SJSA1 (cell line): ENCODE results near the gene DPH2. TPM values are rescaled to one million over a fixed set of nuclear protein-coding genes. Genes with fewer than 3 reads are reported as not detected.

Experiments used
- DNase-seq, 2 experiments: peaks; one replicate each; pipeline ENCODE4 v3.0.0-alpha.2; 2015 to 2020; ENCODE audit warnings: low spot score in 2 of 2, low read depth in 1 of 2
- H3K27ac ChIP-seq: fragments of 250-450 bp; sonication (Bioruptor Pico); 2 replicates; pipeline ENCODE4 v1.5.1; 2020; ENCODE audit warnings: mild to moderate bottlenecking, moderate library complexity
- H3K27me3 ChIP-seq: fragments of 250-450 bp; sonication (Bioruptor Pico); replicated peaks from 2 replicates; pipeline ENCODE4 v1.5.1; 2020; ENCODE audit warnings: mild to moderate bottlenecking, moderate library complexity
- H3K36me3 ChIP-seq: fragments of 250-450 bp; sonication (Bioruptor Pico); 2 replicates; pipeline ENCODE4 v1.5.1; 2020; ENCODE audit warnings: mild to moderate bottlenecking
- H3K4me1 ChIP-seq: fragments of 250-450 bp; sonication (Bioruptor Pico); replicated peaks from 2 replicates; pipeline ENCODE4 v1.6.1; 2021; ENCODE audit warnings: mild to moderate bottlenecking
- H3K4me3 ChIP-seq: fragments of 250-450 bp; sonication (Bioruptor Pico); 2 replicates; pipeline ENCODE4 v1.5.1; 2020; ENCODE audit warnings: mild to moderate bottlenecking
- H3K9me3 ChIP-seq: fragments of 250-450 bp; sonication (Bioruptor Pico); replicated peaks from 2 replicates; pipeline ENCODE4 v1.5.1; 2020; ENCODE audit warnings: mild to moderate bottlenecking
- total RNA-seq: library from RNA; depleted of rRNA; stranded (reverse); fragments of >200 nt; shearing (Covaris generic); gene quantifications from 2 replicates; pipeline ENCODE4 v1.2.3, GENCODE V29; 2014

DPH2 gene
- total RNA-seq, 1 experiment from 2014 or later = 20.3 TPM

DNA sequence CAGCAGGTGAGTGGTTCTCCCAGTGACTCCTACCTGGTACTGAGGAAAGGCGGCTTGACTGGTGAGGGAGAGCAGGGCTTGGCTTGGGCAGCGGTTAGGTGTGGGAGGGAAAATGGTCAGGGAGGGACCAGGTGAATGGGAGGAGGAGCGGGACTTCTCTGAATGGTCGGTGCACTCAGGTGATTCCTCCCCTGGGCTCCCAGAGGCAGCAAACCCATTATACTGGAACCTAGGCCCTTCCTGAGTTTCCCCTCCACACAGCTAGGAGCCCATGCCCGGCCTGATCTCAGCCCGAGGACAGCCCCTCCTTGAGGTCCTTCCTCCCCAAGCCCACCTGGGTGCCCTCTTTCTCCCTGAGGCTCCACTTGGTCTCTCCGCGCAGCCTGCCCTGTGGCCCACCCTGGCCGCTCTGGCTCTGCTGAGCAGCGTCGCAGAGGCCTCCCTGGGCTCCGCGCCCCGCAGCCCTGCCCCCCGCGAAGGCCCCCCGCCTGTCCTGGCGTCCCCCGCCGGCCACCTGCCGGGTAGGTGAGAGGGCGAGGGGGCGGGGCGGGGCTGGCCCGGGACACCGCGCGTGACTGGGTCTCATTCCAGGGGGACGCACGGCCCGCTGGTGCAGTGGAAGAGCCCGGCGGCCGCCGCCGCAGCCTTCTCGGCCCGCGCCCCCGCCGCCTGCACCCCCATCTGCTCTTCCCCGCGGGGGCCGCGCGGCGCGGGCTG lies 33.9 kb upstream of the DPH2 start:
- no peaks in the 10 kb centered on the region for H3K9me3 ChIP-seq
- peak overlapping the region; percentile 21 for H3K4me3 ChIP-seq
- H3K36me3 ChIP-seq = no peaks in the 10 kb centered on the region
- H3K27me3 ChIP-seq = no peaks in the 10 kb centered on the region
- no peak for DNase-seq
- H3K4me1 ChIP-seq = peaks cover 46% of the 10 kb centered on the region
- H3K27ac ChIP-seq = no peak overlapping the region

DNA sequence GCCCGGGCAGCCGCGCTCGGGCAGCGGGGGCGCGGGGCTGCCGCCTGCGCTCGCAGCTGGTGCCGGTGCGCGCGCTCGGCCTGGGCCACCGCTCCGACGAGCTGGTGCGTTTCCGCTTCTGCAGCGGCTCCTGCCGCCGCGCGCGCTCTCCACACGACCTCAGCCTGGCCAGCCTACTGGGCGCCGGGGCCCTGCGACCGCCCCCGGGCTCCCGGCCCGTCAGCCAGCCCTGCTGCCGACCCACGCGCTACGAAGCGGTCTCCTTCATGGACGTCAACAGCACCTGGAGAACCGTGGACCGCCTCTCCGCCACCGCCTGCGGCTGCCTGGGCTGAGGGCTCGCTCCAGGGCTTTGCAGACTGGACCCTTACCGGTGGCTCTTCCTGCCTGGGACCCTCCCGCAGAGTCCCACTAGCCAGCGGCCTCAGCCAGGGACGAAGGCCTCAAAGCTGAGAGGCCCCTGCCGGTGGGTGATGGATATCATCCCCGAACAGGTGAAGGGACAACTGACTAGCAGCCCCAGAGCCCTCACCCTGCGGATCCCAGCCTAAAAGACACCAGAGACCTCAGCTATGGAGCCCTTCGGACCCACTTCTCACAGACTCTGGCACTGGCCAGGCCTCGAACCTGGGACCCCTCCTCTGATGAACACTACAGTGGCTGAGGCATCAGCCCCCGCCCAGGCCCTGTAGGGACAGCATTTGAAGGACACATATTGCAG lies 33.2 kb upstream of the DPH2 start:
- Histone ChIP-seq H3K4me3 (peak overlapping the region; percentile 21), H3K9me3 (no peaks in the 10 kb centered on the region), H3K4me1 (peaks cover 46% of the 10 kb centered on the region), H3K27me3 (no peaks in the 10 kb centered on the region), H3K36me3 (no peaks in the 10 kb centered on the region), H3K27ac (no peak overlapping the region)
- no peak for DNase-seq

DNA sequence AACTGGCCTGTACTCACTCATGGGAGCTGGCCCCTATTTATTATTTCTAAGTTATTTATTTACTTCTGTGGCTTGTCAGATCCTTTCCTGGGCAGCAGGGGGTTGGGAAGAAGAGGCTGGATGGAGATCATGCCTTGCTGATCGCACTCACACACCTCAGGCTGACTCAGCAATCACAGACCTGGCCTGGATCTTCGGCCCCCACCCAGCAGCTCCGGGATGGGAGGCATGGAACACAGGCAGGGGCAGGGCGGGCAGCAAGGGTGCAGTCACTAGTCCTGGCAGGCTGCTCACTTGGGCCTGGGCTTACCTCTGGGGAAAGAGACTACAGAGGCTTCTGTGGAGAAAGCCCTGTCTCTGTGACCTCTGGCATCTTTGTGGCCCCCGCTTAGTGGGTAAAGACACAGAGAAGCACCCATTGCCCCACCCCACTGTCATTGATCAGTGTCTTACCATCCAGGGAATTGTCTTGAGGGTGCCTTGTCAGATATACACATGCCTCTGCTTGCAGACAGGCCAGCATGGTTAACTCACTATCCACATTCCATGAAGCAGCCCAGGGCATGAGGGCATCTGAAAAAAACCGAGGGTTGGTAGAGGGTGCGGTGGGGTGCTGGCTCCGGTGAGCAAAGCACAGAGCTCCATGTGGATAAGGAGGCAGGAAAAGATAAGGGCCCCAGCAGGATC lies 32.5 kb upstream of the DPH2 start:
- Histone ChIP-seq H3K27me3 (no peaks in the 10 kb centered on the region), H3K4me3 (no peak overlapping the region), H3K4me1 (peaks cover 46% of the 10 kb centered on the region), H3K36me3 (no peaks in the 10 kb centered on the region), H3K9me3 (no peaks in the 10 kb centered on the region), H3K27ac (no peak overlapping the region)
- DNase-seq = peak in 1 of 2 experiments; percentile 42

DNA sequence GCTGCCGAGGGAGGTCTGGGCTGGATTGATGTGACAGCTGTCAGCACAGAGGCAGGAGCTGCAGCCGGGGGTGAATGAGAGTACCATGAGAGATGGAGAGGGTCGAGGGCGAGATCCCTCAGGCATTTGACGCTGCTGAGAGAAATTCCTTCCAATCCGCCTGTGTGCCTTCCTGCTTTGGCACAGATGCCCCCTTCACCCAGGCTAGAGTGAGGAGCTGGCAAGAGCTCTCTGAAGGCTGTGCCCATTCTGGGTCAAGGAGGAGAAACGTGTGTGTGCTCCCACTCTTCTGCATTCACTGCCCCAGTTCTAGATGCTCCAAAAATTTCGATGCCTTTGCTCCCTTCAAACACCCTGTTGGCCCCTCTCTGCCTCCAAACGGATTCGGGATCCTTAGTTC lies 31.4 kb upstream of the DPH2 start:
- Histone ChIP-seq H3K4me3 (no peak overlapping the region), H3K9me3 (no peaks in the 10 kb centered on the region), H3K4me1 (peaks cover 36% of the 10 kb centered on the region), H3K27ac (no peak overlapping the region), H3K36me3 (no peaks in the 10 kb centered on the region), H3K27me3 (no peaks in the 10 kb centered on the region)
- no peak for DNase-seq

DNA sequence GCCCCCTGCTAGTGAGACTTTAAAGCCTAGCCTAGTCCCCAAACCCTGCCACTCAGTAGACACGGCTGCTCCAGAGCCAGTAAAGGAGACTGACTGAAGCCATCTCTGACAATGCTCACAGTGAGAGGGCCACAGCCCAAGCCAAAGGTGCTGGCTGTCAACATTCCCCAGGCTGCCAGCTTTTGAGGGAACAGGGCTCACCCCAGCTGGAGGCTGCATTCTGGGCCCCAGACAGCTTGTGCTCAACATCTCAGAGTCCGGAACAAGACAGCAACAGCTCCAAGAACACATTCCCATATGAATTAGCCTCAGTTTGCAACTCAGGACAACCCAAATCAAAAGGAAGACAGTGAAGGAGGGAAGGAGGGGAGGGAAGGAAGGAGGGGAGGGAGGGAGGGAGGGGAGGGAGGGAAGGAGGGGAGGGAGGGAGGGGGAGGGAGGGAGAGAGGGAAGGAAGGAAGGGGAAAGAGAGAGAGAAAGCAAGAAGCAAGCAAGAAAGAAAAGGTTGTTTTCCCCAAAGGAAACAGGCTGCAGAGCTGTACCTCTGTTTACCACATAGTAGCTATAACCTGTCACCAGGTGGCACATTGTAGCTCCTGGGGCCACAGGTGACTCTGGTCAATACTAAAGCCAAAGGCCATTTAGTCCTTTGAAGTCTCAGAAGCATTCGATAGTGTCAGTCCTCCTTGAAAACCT lies 30.8 kb upstream of the DPH2 start:
- no peaks in the 10 kb centered on the region for H3K27me3 ChIP-seq
- no peak overlapping the region for H3K4me3 ChIP-seq
- no peak for DNase-seq
- H3K36me3 ChIP-seq = no peaks in the 10 kb centered on the region
- no peak overlapping the region for H3K27ac ChIP-seq
- no peaks in the 10 kb centered on the region for H3K9me3 ChIP-seq
- peaks cover 29% of the 10 kb centered on the region for H3K4me1 ChIP-seq

DNA sequence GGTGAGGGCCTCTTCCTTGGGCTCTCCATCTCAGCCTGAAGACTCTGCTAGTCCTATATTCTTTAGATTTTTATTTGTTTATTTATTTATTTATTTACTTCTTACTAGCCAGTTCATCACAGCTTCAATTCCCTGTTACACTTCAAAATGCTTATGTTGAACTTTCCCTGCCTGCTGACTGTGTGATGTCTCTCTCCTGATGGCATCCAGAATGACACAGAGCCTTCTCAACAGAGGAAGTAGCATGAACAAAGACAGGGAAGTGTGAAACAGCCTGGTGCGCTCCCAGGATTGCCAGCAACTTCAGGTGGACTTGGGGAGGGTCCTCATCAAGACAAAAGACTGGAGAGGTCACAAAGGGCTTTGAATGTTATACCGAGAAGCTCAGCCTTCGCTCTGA lies 27.4 kb upstream of the DPH2 start:
- Histone ChIP-seq H3K27me3 (no peaks in the 10 kb centered on the region), H3K4me1 (peaks cover 13% of the 10 kb centered on the region), H3K4me3 (no peak overlapping the region), H3K27ac (no peak overlapping the region), H3K9me3 (no peaks in the 10 kb centered on the region), H3K36me3 (no peaks in the 10 kb centered on the region)
- no peak for DNase-seq

DNA sequence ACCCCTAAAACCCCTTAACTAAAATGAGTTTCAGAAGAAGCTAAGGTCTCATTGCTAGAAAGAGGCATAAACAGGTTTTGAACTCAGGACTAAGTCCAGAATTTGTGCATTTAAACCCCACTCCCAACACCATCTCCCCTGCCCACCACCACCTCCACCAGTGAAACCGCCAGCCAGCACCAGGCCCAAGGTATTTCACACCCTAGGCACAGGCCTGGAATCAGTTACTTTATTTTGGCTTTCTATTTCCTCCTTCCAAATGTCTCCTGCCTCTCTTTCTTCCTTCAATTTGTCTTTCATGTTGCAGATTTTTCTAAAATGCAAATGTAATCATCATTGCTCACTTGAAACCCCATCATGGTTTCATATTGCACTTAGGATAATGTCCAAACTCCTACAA lies 24.9 kb upstream of the DPH2 start:
- no peak overlapping the region for H3K27ac ChIP-seq
- H3K4me3 ChIP-seq = no peak overlapping the region
- no peak for DNase-seq
- H3K9me3 ChIP-seq = no peaks in the 10 kb centered on the region
- H3K36me3 ChIP-seq = peaks cover 4% of the 10 kb centered on the region; the same call in 1 of the 2 replicates
- H3K27me3 ChIP-seq = no peaks in the 10 kb centered on the region
- H3K4me1 ChIP-seq = peaks cover 21% of the 10 kb centered on the region

DNA sequence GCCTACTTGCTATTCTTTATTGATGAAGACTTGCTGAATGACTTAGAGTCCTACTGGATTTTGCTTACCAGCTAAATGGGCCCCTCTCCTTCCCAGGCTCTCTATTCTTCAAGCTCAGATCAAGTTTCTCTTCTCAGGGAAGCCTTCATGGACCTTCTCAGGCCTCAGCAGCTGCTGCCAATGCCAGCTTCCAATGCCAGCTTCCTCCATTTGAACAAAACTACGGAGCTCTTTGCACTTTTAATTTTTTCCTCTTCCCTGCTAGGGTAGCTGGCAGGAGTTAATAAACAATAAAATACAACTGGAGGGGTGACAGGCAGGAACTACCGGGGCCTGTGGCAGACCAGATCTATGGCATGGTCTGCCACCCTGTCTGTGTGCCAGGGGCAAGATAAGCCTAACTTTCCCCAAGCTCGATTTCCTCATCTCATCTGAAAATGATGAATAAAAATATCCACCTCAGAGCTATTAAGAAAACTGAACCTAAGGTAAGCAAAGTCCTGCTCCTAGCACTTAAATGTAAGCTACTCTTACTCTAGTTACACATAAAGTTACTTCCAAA lies 24.1 kb upstream of the DPH2 start:
- Histone ChIP-seq H3K4me1 (peaks cover 21% of the 10 kb centered on the region), H3K4me3 (peak overlapping the region; percentile 61), H3K9me3 (no peaks in the 10 kb centered on the region), H3K36me3 (peaks cover 13% of the 10 kb centered on the region; the same call in 1 of the 2 replicates), H3K27ac (peak overlapping the region; percentile 99), H3K27me3 (no peaks in the 10 kb centered on the region)
- no peak for DNase-seq

DNA sequence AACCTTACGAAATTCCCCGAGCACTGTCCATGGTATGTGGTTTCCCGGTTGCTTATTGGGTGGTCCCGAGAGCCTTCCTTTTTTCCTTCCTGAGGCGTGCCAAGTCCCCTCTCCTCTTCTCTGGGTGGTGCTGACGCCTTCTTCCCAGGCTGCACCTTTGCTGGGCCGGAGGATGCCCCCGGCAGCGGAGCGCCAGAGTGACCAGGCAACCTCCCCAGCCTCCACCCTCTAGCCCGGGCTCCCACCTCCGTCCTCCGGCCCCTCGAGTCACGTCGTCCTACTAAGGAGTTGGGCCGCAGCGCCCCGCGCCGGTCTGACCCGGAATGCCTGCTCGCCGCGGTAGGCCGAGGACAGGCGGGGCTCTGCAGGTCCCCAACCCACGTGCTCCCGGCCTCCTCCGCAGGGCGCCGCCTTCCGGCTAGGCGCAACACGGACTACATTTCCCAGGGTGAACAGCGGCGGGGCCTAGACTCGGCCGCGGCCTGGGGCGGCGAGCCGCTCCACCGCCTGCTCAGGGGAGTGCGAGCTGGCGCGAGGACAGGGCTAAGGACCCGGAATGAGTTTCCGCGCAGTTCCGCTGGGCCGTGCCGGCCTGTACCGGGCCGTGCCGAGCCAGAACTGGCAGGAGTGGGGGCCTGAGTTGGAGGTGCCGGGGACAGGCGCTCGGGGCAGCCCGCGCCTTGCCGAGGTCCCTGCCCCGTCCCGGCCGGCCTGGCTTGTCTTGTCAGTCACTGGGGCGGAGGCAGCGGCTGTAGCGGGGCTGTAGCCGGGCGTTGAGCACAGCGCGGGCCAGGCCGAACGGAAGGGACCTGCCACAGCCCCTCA lies 23.4 kb upstream of the DPH2 start, which contains the start of gene IPO13:
IPO13 (plus strand) TSS at position 715 of the 825 bp plus-strand sequence. CDS start 651 bp downstream, outside the sequence.
- Histone ChIP-seq H3K4me1 (peaks cover 21% of the 10 kb centered on the region), H3K27me3 (no peaks in the 10 kb centered on the region), H3K9me3 (no peaks in the 10 kb centered on the region), H3K27ac (peak within 1 kb of the TSS; percentile 99), H3K36me3 (peaks cover 16% of the 10 kb centered on the region; the same call in 1 of the 2 replicates), H3K4me3 (peak within 1 kb of the TSS; percentile 61)
- peak; percentile 96 to 99 for DNase-seq

DNA sequence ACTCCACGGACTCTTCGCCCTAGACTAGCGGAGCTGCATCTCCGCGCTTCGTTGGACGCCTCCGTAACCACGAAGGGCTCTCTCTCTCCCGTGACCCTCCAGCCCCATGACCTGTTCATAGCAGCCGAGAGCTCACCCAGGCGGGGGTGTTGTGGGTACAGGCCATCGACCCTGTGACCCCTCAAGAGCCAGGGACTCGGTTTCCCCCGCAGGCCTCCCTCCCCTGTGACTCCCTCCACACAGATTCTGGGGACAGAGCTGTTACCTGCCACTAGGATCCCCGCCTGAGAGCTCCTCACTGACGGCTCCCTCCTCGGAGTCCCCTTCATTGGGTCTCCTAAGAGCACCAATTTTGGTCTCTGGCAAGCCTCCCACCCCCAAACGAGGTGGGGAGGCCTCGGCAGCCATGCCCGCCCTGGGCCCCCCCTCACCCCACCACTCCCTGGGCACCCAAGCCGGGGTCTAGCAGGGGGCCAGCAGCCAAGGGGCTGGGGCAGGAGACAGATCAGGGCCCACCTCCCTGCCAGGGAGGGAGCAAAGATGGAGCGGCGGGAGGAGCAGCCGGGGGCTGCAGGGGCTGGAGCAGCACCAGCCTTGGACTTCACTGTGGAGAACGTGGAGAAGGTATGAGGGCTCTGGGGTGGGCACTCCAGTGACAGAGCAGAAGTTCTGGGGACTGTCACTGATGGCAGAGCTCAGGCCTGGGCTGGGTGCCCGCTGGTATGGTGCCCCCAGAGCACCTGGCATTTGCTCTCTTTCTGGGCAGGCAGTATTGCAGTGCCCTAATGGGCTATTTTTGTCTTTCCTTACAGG lies 22.5 kb upstream of the DPH2 start:
- Histone ChIP-seq H3K27me3 (no peaks in the 10 kb centered on the region), H3K4me3 (peak overlapping the region; percentile 61), H3K9me3 (no peaks in the 10 kb centered on the region), H3K36me3 (peaks cover 21% of the 10 kb centered on the region; the same call in 1 of the 2 replicates), H3K4me1 (peaks cover 21% of the 10 kb centered on the region), H3K27ac (peak overlapping the region; percentile 99)
- DNase-seq = no peak

DNA sequence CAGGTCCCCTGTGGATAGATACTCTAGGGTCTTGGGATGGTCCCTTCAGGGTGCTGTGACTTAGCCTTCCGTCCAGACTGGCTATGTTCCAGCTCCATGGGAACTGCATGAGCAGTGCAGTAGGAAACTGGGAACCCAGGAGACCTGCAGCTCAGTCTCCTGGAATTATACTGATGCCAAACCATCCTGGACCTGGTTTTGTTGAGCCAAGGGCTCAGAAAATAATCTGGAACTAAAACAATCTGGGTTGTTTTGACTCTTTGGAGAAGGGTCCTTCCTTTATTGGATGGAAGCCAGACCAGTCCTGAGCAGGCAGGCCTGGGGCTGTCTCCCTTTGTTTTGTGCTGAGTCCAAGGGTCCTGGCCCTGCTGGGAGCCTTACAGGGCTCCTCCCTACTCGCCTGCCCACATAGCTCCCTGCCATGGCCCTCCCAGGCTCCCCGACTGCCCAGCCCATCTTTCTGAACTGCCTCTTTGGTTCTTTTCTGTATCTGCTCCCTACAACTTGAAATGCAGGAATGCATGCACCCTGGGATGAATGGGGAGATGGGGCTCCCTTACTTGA lies 21.9 kb upstream of the DPH2 start:
- no peaks in the 10 kb centered on the region for H3K9me3 ChIP-seq
- peaks cover 21% of the 10 kb centered on the region for H3K4me1 ChIP-seq
- no peak overlapping the region for H3K27ac ChIP-seq
- peak overlapping the region; percentile 61 for H3K4me3 ChIP-seq
- no peaks in the 10 kb centered on the region for H3K27me3 ChIP-seq
- peaks cover 21% of the 10 kb centered on the region; the same call in 1 of the 2 replicates for H3K36me3 ChIP-seq
- no peak for DNase-seq

DNA sequence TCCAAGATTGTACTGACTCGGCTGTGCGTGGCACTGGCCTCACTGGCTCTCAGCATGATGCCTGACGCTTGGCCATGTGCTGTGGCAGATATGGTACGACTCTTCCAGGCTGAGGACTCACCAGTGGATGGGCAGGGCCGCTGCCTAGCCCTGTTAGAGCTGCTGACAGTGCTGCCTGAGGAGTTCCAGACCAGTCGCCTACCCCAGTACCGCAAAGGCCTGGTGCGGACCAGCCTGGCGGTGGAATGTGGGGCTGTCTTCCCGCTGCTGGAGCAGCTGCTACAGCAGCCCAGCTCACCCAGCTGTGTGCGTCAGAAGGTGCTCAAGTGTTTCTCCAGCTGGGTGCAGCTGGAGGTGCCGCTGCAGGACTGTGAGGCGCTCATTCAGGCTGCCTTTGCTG lies 20.1 kb upstream of the DPH2 start:
- H3K27ac ChIP-seq = no peak overlapping the region
- H3K9me3 ChIP-seq = no peaks in the 10 kb centered on the region
- peaks cover 21% of the 10 kb centered on the region for H3K4me1 ChIP-seq
- no peaks in the 10 kb centered on the region for H3K27me3 ChIP-seq
- no peak overlapping the region for H3K4me3 ChIP-seq
- DNase-seq = no peak
- H3K36me3 ChIP-seq = peaks cover 21% of the 10 kb centered on the region; the same call in 1 of the 2 replicates
